Measurements from ENCODE around the gene MYOZ3. TPM values are rescaled to one million over a fixed set of nuclear protein-coding genes. Genes with fewer than 3 reads are reported as not detected.

Gene MYOZ3
- 12.0 TPM for total RNA-seq (ENCODE audit: unreplicated experiment)
- long read RNA-seq, partial matches to known transcripts = 1 of 5 reads
- long read RNA-seq, other reads (novel, unspliced or antisense) = 1 of 5 reads

- DNase-seq (ENCODE audit: low spot score) = no peak
- peak within 1 kb of the TSS; percentile 27 for H3K27ac Mint-ChIP-seq (ENCODE audit: unreplicated experiment)
- H3K36me3 Mint-ChIP-seq (ENCODE audit: low read depth, unreplicated experiment) = peaks cover 10% of the 10 kb centered on the region
- no peak within 1 kb of the TSS for H3K4me3 Mint-ChIP-seq (ENCODE audit: unreplicated experiment)
- no peaks in the 10 kb centered on the region for H3K9me3 Mint-ChIP-seq (ENCODE audit: unreplicated experiment)
- H3K27me3 Mint-ChIP-seq (ENCODE audit: unreplicated experiment) = peaks cover 11% of the 10 kb centered on the region
- H3K4me1 Mint-ChIP-seq (ENCODE audit: unreplicated experiment) = peaks cover 29% of the 10 kb centered on the region
- no peak for TF ChIP-seq CTCF (IDR thresholded peaks at IDR 0.05; ENCODE audit: unreplicated experiment)
Measured at GRCh38 chr5:150661086-150661485, at the start of gene MYOZ3. TSS of gene MYOZ3 (plus strand) at chr5:150661251. CDS start at chr5:150662942, 1,691 bp downstream.

GRCh38 chr5:150612405-150612804, 48.6 kb upstream of the MYOZ3 start:
- peak overlapping the region; percentile 0 for H3K4me3 Mint-ChIP-seq (ENCODE audit: unreplicated experiment)
- H3K9me3 Mint-ChIP-seq (ENCODE audit: unreplicated experiment) = no peaks in the 10 kb centered on the region
- peaks cover 2% of the 10 kb centered on the region for H3K27me3 Mint-ChIP-seq (ENCODE audit: unreplicated experiment)
- TF ChIP-seq CTCF (IDR thresholded peaks at IDR 0.05; ENCODE audit: unreplicated experiment) = no peak
- peaks cover 10% of the 10 kb centered on the region for H3K4me1 Mint-ChIP-seq (ENCODE audit: unreplicated experiment)
- H3K36me3 Mint-ChIP-seq (ENCODE audit: low read depth, unreplicated experiment) = peaks cover 4% of the 10 kb centered on the region
- no peak overlapping the region for H3K27ac Mint-ChIP-seq (ENCODE audit: unreplicated experiment)
- no peak for DNase-seq (ENCODE audit: low spot score)

GRCh38 chr5:150612905-150613670, 48.0 kb upstream of the MYOZ3 start:
- no peak for DNase-seq (ENCODE audit: low spot score)
- TF ChIP-seq CTCF (IDR thresholded peaks at IDR 0.05; ENCODE audit: unreplicated experiment) = no peak
- no peak overlapping the region for H3K4me3 Mint-ChIP-seq (ENCODE audit: unreplicated experiment)
- peaks cover 10% of the 10 kb centered on the region for H3K4me1 Mint-ChIP-seq (ENCODE audit: unreplicated experiment)
- no peaks in the 10 kb centered on the region for H3K9me3 Mint-ChIP-seq (ENCODE audit: unreplicated experiment)
- peaks cover 3% of the 10 kb centered on the region for H3K27me3 Mint-ChIP-seq (ENCODE audit: unreplicated experiment)
- peaks cover 4% of the 10 kb centered on the region for H3K36me3 Mint-ChIP-seq (ENCODE audit: low read depth, unreplicated experiment)
- H3K27ac Mint-ChIP-seq (ENCODE audit: unreplicated experiment) = no peak overlapping the region

- H3K4me3 Mint-ChIP-seq (ENCODE audit: unreplicated experiment) = no peak overlapping the region
- H3K9me3 Mint-ChIP-seq (ENCODE audit: unreplicated experiment) = no peaks in the 10 kb centered on the region
- peaks cover 4% of the 10 kb centered on the region for H3K36me3 Mint-ChIP-seq (ENCODE audit: low read depth, unreplicated experiment)
- no peak for DNase-seq (ENCODE audit: low spot score)
- H3K27me3 Mint-ChIP-seq (ENCODE audit: unreplicated experiment) = peaks cover 5% of the 10 kb centered on the region
- H3K4me1 Mint-ChIP-seq (ENCODE audit: unreplicated experiment) = peaks cover 12% of the 10 kb centered on the region
- TF ChIP-seq CTCF (IDR thresholded peaks at IDR 0.05; ENCODE audit: unreplicated experiment) = peak; percentile 31
- H3K27ac Mint-ChIP-seq (ENCODE audit: unreplicated experiment) = no peak overlapping the region
Measured at GRCh38 chr5:150613991-150614660, 46.9 kb upstream of the MYOZ3 start.

- Mint-ChIP-seq H3K9me3 (ENCODE audit: unreplicated experiment) (no peaks in the 10 kb centered on the region), H3K27ac (ENCODE audit: unreplicated experiment) (no peak overlapping the region), H3K4me1 (ENCODE audit: unreplicated experiment) (peaks cover 14% of the 10 kb centered on the region), H3K36me3 (ENCODE audit: low read depth, unreplicated experiment) (peaks cover 4% of the 10 kb centered on the region), H3K27me3 (ENCODE audit: unreplicated experiment) (peaks cover 5% of the 10 kb centered on the region), H3K4me3 (ENCODE audit: unreplicated experiment) (no peak overlapping the region)
- no peak for TF ChIP-seq CTCF (IDR thresholded peaks at IDR 0.05; ENCODE audit: unreplicated experiment)
- no peak for DNase-seq (ENCODE audit: low spot score)
Measured at GRCh38 chr5:150614661-150615060, 46.4 kb upstream of the MYOZ3 start.
